ENCODE results near the gene LRMDA. TPM values are rescaled to one million over a fixed set of nuclear protein-coding genes. Genes with fewer than 3 reads are reported as not detected.

LRMDA gene
- polyA plus RNA-seq, 1 donor from 2014 or later, result not detected

- Mint-ChIP-seq H3K9me3 (peaks cover 5 to 31% (median 24%) of the 10 kb centered on the region in 3 donors), H3K4me1 (no peaks in the 10 kb centered on the region), H3K4me3 (no peak overlapping the region), H3K27me3 (peaks cover 3% of the 10 kb centered on the region), H3K27ac (no peak overlapping the region), H3K36me3 (no peaks in the 10 kb centered on the region)
Measured at GRCh38 chr10:75575940-75576339, 144.5 kb downstream of the LRMDA start.

DNA sequence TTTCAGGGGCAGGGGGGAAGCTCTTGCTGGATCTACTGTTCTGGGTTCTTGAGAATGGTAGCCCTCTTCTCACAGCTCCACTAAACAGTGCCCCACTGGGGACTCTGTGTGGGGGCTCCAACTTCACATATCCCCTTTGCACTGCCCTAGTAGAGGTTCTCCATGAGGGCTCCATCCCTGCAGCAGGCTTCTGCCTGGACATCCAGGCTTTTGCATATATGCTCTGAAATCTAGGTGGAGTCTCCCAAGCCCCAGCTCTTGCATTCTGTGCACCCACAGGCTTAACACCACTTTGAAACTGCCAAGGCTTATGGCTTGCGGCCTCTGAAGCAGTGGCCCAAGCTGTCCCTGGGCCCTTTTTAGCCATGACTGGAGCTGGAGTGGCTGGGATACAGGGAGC lies 150.7 kb downstream of the LRMDA start:
- no peaks in the 10 kb centered on the region for H3K36me3 Mint-ChIP-seq
- H3K27ac Mint-ChIP-seq, result no peak overlapping the region
- no peaks in the 10 kb centered on the region for H3K27me3 Mint-ChIP-seq
- peaks cover 4 to 20% (median 18%) of the 10 kb centered on the region in 3 donors for H3K9me3 Mint-ChIP-seq
- H3K4me1 Mint-ChIP-seq, result peaks cover 0 to 2% (median 0%) of the 10 kb centered on the region in 3 donors
- no peak overlapping the region for H3K4me3 Mint-ChIP-seq

DNA sequence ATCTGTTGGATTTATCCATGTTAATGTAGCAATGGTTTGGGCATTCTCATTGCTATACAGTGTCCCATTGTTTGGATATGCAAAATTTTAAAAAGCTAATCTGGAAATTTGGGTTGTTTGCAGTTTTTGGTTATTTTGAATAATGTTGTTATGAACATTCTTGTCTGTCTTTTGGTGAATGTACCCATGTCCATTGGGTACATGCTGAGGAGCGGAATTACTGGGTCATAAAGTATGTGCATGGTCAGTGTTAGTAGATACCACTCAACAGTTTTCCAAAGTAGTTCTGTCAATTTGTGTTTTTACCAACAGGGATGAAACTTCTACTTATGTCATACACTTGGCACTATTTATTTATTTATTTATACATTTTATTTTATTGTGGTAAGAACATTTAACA lies 153.9 kb downstream of the LRMDA start:
- peaks cover 4 to 10% (median 9%) of the 10 kb centered on the region in 3 donors for H3K9me3 Mint-ChIP-seq
- no peaks in the 10 kb centered on the region for H3K36me3 Mint-ChIP-seq
- peaks cover under 1% of the 10 kb centered on the region for H3K27me3 Mint-ChIP-seq
- H3K4me1 Mint-ChIP-seq, result peaks cover 0 to 2% (median 0%) of the 10 kb centered on the region in 3 donors
- no peak overlapping the region for H3K27ac Mint-ChIP-seq
- H3K4me3 Mint-ChIP-seq, result no peak overlapping the region

- peaks cover 3% of the 10 kb centered on the region for H3K27me3 Mint-ChIP-seq
- no peaks in the 10 kb centered on the region for H3K36me3 Mint-ChIP-seq
- peaks cover 0 to 2% (median 0%) of the 10 kb centered on the region in 3 donors for H3K4me1 Mint-ChIP-seq
- no peak overlapping the region for H3K4me3 Mint-ChIP-seq
- no peak overlapping the region for H3K27ac Mint-ChIP-seq
- peaks cover 2 to 10% (median 4%) of the 10 kb centered on the region in 3 donors for H3K9me3 Mint-ChIP-seq
Measured at GRCh38 chr10:75586814-75587213, 155.4 kb downstream of the LRMDA start.

- Mint-ChIP-seq H3K9me3 (peaks cover 2 to 5% (median 4%) of the 10 kb centered on the region in 3 donors), H3K4me1 (peaks cover 0 to 2% (median 0%) of the 10 kb centered on the region in 3 donors), H3K27ac (no peak overlapping the region), H3K4me3 (no peak overlapping the region), H3K27me3 (peaks cover 3% of the 10 kb centered on the region), H3K36me3 (no peaks in the 10 kb centered on the region)
Measured at GRCh38 chr10:75588031-75588430, 156.6 kb downstream of the LRMDA start.

DNA sequence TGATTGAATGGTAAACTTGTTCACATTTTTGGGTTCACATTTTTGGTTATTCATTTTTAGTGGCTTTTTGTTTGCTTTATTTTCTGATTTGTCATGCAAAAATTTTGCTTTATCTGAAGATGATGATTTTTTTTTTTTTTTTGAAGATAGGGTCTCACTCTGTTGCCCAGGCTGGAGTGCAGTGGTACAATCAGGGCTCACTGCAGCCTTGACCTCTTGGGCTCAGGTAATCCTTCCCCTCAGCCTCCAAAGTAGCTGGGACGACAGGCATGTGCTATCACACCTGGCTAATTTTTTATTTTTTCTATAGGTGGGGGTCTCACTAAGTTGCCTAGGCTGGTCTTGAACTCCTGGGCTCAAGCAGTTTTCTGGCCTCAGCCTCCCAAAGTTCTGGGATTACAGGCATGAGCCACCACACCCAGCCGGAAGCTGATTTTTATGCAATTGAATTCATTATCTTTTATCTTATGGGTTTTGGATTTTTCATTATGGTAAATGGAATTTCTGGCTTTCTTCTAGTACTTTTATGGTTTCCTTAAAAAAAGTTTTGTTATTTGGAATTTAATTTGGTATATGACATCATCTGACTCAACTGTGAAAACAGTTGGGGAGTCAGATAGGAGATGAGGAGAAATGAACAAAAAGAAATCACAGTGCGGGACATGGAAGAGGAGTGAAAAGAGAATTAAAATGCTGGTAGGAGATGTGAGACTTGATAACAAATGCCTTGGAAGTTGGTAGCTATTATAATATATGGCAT lies 158.7 kb downstream of the LRMDA start:
- Mint-ChIP-seq H3K36me3 (no peaks in the 10 kb centered on the region), H3K27ac (no peak overlapping the region), H3K4me3 (no peak overlapping the region), H3K9me3 (peaks cover 0 to 2% (median 1%) of the 10 kb centered on the region in 3 donors), H3K4me1 (peaks cover 0 to 2% (median 0%) of the 10 kb centered on the region in 3 donors), H3K27me3 (peaks cover 3% of the 10 kb centered on the region)

DNA sequence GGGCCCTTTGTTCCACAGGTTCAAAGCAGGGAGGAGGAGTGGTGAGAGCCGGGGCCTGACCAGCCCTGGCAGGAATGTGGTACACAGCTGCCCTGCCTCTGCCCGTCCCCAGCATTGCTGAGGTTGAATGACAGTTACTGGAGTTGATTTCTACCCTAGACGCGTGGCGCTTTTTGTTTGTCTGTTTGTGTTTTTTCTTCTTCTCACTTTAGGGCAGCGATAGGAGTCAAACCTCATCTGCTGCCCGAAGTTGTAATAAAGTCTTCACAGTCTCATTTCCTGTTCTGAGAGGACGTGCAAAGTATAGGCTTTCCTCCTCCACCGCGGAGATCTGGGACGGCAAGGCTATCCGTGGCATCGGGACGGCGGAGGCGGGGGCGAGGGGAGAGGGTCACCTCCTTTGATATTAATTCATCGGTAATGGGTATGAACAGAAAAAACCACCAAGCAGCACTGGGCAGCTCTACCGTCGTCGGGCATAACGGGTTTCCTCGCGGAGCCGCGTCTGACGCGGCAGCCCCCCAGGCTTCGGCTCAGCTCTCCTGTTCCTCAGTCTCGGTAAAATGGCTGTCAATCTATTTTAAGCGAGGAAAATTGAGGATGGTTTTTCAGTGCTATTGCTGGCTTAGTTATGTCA lies 160.8 kb downstream of the LRMDA start:
- no peaks in the 10 kb centered on the region for H3K36me3 Mint-ChIP-seq
- peaks cover 3% of the 10 kb centered on the region for H3K27me3 Mint-ChIP-seq
- H3K9me3 Mint-ChIP-seq, result peaks cover 0 to 2% (median 0%) of the 10 kb centered on the region in 3 donors
- H3K4me1 Mint-ChIP-seq, result no peaks in the 10 kb centered on the region
- H3K27ac Mint-ChIP-seq, result no peak overlapping the region
- no peak overlapping the region for H3K4me3 Mint-ChIP-seq

GRCh38 chr10:75592791-75593643 lies 161.6 kb downstream of the LRMDA start:
- peaks cover 3% of the 10 kb centered on the region for H3K27me3 Mint-ChIP-seq
- no peak overlapping the region for H3K4me3 Mint-ChIP-seq
- no peaks in the 10 kb centered on the region for H3K4me1 Mint-ChIP-seq
- H3K36me3 Mint-ChIP-seq, result no peaks in the 10 kb centered on the region
- H3K27ac Mint-ChIP-seq, result no peak overlapping the region
- H3K9me3 Mint-ChIP-seq, result peaks cover 0 to 2% (median 0%) of the 10 kb centered on the region in 3 donors

GRCh38 chr10:75593692-75594556 lies 162.5 kb downstream of the LRMDA start:
- Mint-ChIP-seq H3K4me1 (no peaks in the 10 kb centered on the region), H3K36me3 (no peaks in the 10 kb centered on the region), H3K27ac (no peak overlapping the region), H3K27me3 (peaks cover 4% of the 10 kb centered on the region), H3K9me3 (peaks cover 0 to 2% (median 0%) of the 10 kb centered on the region in 3 donors), H3K4me3 (no peak overlapping the region)

DNA sequence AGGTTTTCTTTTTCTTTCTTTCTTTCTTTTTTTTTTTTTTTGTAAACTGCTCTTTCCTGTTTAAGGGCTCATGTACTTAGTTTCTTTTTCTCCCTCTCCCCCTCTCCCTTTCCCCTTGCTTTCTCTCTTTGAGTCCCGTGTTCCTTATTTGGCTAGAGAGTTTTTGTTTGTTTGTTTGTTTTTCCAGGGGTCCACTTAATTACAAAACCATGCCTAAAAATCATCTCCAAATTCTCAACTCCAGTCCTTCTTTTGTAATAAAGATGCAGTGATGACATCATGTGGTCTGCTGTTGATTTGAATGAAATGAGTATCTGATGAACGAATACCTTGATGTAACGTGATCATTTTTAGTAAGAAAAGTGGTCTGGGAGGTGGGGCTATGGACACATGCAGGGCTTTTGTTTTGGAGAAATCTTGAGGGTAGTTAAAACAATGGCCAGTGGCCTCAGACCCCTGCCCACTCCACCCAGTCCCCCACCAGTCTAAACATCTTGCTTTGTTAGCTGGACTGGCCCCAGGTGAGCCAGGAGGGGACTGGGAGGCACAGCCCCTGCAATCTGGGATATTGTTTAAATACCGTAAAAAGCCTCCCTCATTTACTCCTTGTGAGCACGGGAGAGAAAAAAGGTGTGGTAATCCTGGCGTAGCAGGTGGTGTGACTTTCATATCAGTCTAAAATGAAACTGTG lies 165.7 kb downstream of the LRMDA start:
- no peaks in the 10 kb centered on the region for H3K36me3 Mint-ChIP-seq
- peaks cover 4% of the 10 kb centered on the region for H3K27me3 Mint-ChIP-seq
- no peaks in the 10 kb centered on the region for H3K4me1 Mint-ChIP-seq
- H3K9me3 Mint-ChIP-seq, result peaks cover 0 to 2% (median 0%) of the 10 kb centered on the region in 3 donors
- H3K27ac Mint-ChIP-seq, result no peak overlapping the region
- H3K4me3 Mint-ChIP-seq, result no peak overlapping the region

- Mint-ChIP-seq H3K36me3 (no peaks in the 10 kb centered on the region), H3K27me3 (peaks cover 4% of the 10 kb centered on the region), H3K27ac (no peak overlapping the region), H3K4me3 (no peak overlapping the region), H3K4me1 (no peaks in the 10 kb centered on the region), H3K9me3 (peaks cover 0 to 2% (median 0%) of the 10 kb centered on the region in 3 donors)
Measured at GRCh38 chr10:75597773-75598440, 166.5 kb downstream of the LRMDA start.

- H3K27ac Mint-ChIP-seq, result no peak overlapping the region
- no peaks in the 10 kb centered on the region for H3K4me1 Mint-ChIP-seq
- H3K36me3 Mint-ChIP-seq, result no peaks in the 10 kb centered on the region
- no peak overlapping the region for H3K4me3 Mint-ChIP-seq
- H3K9me3 Mint-ChIP-seq, result peaks cover 0 to 2% (median 0%) of the 10 kb centered on the region in 3 donors
- peaks cover 4% of the 10 kb centered on the region for H3K27me3 Mint-ChIP-seq
Measured at GRCh38 chr10:75598998-75599397, 167.6 kb downstream of the LRMDA start.

DNA sequence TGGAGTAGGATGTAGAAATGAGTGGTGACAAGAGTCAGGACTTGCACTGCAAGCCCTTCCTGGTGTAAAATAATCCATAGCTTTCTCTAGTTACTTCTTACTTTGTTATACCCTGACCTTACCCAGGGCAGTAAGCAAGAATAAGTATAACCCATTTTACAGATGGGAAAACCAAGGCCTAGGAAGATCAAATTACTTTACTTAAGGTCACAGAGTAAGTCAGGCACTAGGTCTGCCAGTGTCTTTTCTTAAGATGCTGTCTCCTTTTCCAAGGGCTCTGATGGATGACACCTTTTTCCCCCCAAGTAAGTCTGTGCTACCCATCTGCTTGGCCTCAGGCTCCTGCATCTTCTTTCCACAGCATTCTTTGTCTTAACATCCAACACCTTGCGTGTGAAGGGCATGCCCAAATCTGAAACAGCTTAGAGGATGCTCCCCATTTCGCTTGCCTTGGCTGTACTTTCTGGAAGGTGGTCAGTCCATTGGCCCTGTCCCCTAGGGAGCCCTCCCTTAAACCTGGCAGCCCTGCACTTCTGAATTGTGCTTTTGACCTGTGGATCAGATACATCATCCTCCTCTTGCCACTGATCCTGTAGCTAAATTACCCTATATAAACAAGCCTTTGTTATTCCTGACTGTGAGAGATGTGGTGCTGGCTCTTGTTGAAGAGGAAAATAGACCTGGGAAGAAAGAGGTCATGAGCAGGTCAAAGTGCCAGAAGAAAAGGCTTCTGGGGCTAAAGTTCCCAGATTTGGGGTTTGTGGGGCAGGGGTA lies 168.6 kb downstream of the LRMDA start:
- Mint-ChIP-seq H3K36me3 (no peaks in the 10 kb centered on the region), H3K27me3 (peaks cover 4% of the 10 kb centered on the region), H3K27ac (no peak overlapping the region), H3K4me3 (no peak overlapping the region), H3K9me3 (no peaks in the 10 kb centered on the region), H3K4me1 (no peaks in the 10 kb centered on the region)

Measured in IgD-negative memory B cell (primary cell).